Adrenal gland (tissue), 5 donors: Measurements from ENCODE around the gene ATOH8.

Source experiments
- CTCF ChIP-seq, 6 experiments: fragments of 450-650 bp in 4 of 6; fragments of 200-600 bp in 2 of 6; sonication (generic) in 1 of 6; IDR thresholded peaks; 1 replicate in 5 of 6; 2 replicates in 1 of 6; pipeline versions ENCODE4 v1.5.1 to v1.8.0; 2016 to 2021; ENCODE audit warnings: antibody characterized with exemption in 6 of 6, mild to moderate bottlenecking in 2 of 6, moderate library complexity in 1 of 6
- POLR2A ChIP-seq, 2 donors: fragments of 450-650 bp; IDR thresholded peaks; one replicate each; pipeline ENCODE4 v1.6.1; 2017; ENCODE audit warnings: antibody characterized with exemption in 2 of 2, mild to moderate bottlenecking in 2 of 2, moderate library complexity in 1 of 2
- donor health status: DM: no; HTN: no; CAD: no.

GRCh38 chr2:85771486-85771885, 17.7 kb downstream of the ATOH8 start:
- TF ChIP-seq CTCF (IDR thresholded peaks at IDR 0.05) (no peak), POLR2A (IDR thresholded peaks at IDR 0.05) (no peak)
